ENCODE results near the gene NFXL1.
A peak's percentile ranks its signal among the peaks of the same experiment; 100 is the strongest.

The NFXL1 gene

DNA sequence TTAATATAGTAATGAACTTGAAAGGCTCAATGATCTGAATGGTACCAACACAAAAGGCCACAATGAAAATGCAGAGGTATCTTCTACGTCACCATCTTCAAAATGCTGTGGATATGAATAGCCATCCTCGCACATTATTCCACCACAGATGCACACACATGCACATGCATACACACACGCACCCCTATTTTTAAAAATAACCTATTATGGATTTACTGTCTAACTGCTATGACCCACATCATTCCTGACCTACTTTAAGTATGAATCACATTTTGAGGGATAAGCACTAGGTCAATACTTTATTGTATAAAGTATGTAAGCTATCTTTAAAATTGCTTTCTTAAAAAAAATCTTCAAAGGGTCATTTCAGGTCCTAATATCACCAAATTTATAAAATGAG, 52.1 kb downstream of the NFXL1 start:
- TF ChIP-seq POU2F2 (IDR thresholded peaks at IDR 0.05; ENCODE audit: low read depth, low read length), result no peak
- DNase-seq (ENCODE audit: insufficient read length, low spot score) (no peak), FAIRE-seq (no peak)

GRCh38 chr4:47860305-47860704, 54.1 kb downstream of the NFXL1 start:
- FAIRE-seq (no peak), DNase-seq (ENCODE audit: insufficient read length, low spot score) (no peak)
- TF ChIP-seq SPI1 (IDR thresholded peaks at IDR 0.05; ENCODE audit: low read depth, low read length) (no peak), PAX5 (IDR thresholded peaks at IDR 0.05; ENCODE audit: insufficient read depth, low read length, severe bottlenecking) (no peak), POU2F2 (IDR thresholded peaks at IDR 0.05; ENCODE audit: low read depth, low read length) (no peak), POLR2AphosphoS5 (IDR thresholded peaks at IDR 0.05; ENCODE audit: low read depth, low read length) (no peak), TAF1 (IDR thresholded peaks at IDR 0.05; ENCODE audit: low read depth, low read length) (no peak), POLR2A (IDR thresholded peaks at IDR 0.05; ENCODE audit: low read depth, low read length) (no peak)

- no peak for TF ChIP-seq PAX5 (IDR thresholded peaks at IDR 0.05; ENCODE audit: insufficient read depth, low read length, severe bottlenecking)
- TF ChIP-seq SPI1 (IDR thresholded peaks at IDR 0.05; ENCODE audit: low read depth, low read length), result no peak
- no peak for TF ChIP-seq POLR2A (IDR thresholded peaks at IDR 0.05; ENCODE audit: low read depth, low read length)
- TF ChIP-seq TAF1 (IDR thresholded peaks at IDR 0.05; ENCODE audit: low read depth, low read length), result no peak
- TF ChIP-seq POLR2AphosphoS5 (IDR thresholded peaks at IDR 0.05; ENCODE audit: low read depth, low read length), result no peak
- TF ChIP-seq POU2F2 (IDR thresholded peaks at IDR 0.05; ENCODE audit: low read depth, low read length), result no peak
- no peak for FAIRE-seq
- no peak for DNase-seq (ENCODE audit: insufficient read length, low spot score)
Measured at GRCh38 chr4:47858006-47858405, 56.4 kb downstream of the NFXL1 start.

DNA sequence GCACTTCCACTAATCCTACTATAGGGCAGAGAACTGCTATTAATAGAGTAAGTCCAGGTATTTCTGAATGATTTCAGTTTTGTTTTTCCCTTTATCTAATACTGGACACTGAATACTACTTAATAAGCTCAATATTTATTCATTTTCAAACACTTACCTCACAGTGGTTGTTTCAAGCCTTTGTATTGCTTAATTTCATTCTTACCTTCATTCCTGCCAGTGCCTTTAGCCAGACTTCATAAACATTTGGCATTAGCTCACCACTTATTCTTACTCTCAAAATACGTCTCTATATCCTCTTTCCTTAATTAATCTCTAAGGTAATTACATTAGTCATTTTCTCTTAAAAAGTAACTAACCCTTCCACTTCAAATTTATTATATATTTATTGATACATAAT, 57.7 kb downstream of the NFXL1 start:
- FAIRE-seq (no peak), DNase-seq (ENCODE audit: insufficient read length, low spot score) (no peak)
- no peak for TF ChIP-seq PAX5 (IDR thresholded peaks at IDR 0.05; ENCODE audit: insufficient read depth, low read length, severe bottlenecking)
- TF ChIP-seq POU2F2 (IDR thresholded peaks at IDR 0.05; ENCODE audit: low read depth, low read length), result no peak
- no peak for TF ChIP-seq POLR2AphosphoS5 (IDR thresholded peaks at IDR 0.05; ENCODE audit: low read depth, low read length)
- TF ChIP-seq TAF1 (IDR thresholded peaks at IDR 0.05; ENCODE audit: low read depth, low read length), result no peak
- TF ChIP-seq SPI1 (IDR thresholded peaks at IDR 0.05; ENCODE audit: low read depth, low read length), result no peak
- TF ChIP-seq POLR2A (IDR thresholded peaks at IDR 0.05; ENCODE audit: low read depth, low read length), result no peak

- no peak for TF ChIP-seq TAF1 (IDR thresholded peaks at IDR 0.05; ENCODE audit: low read depth, low read length)
- TF ChIP-seq POLR2A (IDR thresholded peaks at IDR 0.05; ENCODE audit: low read depth, low read length), result no peak
- TF ChIP-seq POU2F2 (IDR thresholded peaks at IDR 0.05; ENCODE audit: low read depth, low read length), result no peak
- TF ChIP-seq SPI1 (IDR thresholded peaks at IDR 0.05; ENCODE audit: low read depth, low read length), result no peak
- no peak for TF ChIP-seq POLR2AphosphoS5 (IDR thresholded peaks at IDR 0.05; ENCODE audit: low read depth, low read length)
- no peak for TF ChIP-seq PAX5 (IDR thresholded peaks at IDR 0.05; ENCODE audit: insufficient read depth, low read length, severe bottlenecking)
- no peak for DNase-seq (ENCODE audit: insufficient read length, low spot score)
- FAIRE-seq, result no peak
Measured at GRCh38 chr4:47855350-47855749, 59.0 kb downstream of the NFXL1 start.

GRCh38 chr4:47852136-47852535, 62.2 kb downstream of the NFXL1 start:
- no peak for FAIRE-seq
- DNase-seq (ENCODE audit: insufficient read length, low spot score), result no peak
- no peak for TF ChIP-seq POU2F2 (IDR thresholded peaks at IDR 0.05; ENCODE audit: low read depth, low read length)
- no peak for TF ChIP-seq POLR2AphosphoS5 (IDR thresholded peaks at IDR 0.05; ENCODE audit: low read depth, low read length)
- TF ChIP-seq PAX5 (IDR thresholded peaks at IDR 0.05; ENCODE audit: insufficient read depth, low read length, severe bottlenecking), result no peak
- TF ChIP-seq POLR2A (IDR thresholded peaks at IDR 0.05; ENCODE audit: low read depth, low read length), result no peak
- no peak for TF ChIP-seq TAF1 (IDR thresholded peaks at IDR 0.05; ENCODE audit: low read depth, low read length)
- TF ChIP-seq SPI1 (IDR thresholded peaks at IDR 0.05; ENCODE audit: low read depth, low read length), result no peak

DNA sequence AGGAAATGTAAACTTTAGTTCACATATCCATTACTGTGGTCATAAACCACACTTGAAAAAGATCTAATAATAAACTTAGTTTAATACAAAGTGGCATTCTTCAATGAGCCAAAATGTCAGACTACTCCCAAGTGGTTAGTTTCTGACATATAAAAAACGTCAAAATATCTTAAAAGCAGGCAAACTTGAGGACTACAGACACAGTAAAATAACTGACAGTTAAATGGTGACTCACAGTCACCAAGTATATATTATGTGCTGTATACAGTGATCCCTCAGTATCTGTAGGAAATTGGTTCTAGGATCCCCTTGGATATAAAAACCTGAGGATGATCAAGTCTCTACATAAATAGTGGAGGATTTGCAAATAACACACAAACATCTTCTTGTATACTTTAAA, 64.9 kb downstream of the NFXL1 start:
- TF ChIP-seq SPI1 (IDR thresholded peaks at IDR 0.05; ENCODE audit: low read depth, low read length) (no peak), TAF1 (IDR thresholded peaks at IDR 0.05; ENCODE audit: low read depth, low read length) (no peak), POLR2A (IDR thresholded peaks at IDR 0.05; ENCODE audit: low read depth, low read length) (no peak)
- DNase-seq (ENCODE audit: insufficient read length, low spot score) (no peak), FAIRE-seq (no peak)

DNA sequence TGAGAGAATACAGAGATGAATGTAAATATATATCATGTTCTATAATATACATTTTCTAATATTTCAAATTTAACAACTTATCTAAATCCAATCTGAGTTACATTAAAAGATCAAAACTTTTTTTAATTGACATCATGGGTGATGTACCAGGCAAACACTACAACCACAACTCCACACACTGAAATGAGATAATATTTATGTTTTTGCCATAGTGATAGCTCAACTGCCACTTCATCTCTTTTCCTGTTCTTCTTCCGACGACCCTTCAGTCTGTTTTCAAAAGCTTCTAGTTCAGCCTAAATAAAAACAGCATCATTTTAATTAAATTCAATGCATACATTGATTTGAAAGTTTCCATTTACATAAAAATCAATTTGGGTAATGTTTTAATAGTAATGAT, 66.3 kb downstream of the NFXL1 start:
- TF ChIP-seq POLR2AphosphoS5 (IDR thresholded peaks at IDR 0.05; ENCODE audit: low read depth, low read length) (no peak), PAX5 (IDR thresholded peaks at IDR 0.05; ENCODE audit: insufficient read depth, low read length, severe bottlenecking) (no peak), POLR2A (IDR thresholded peaks at IDR 0.05; ENCODE audit: low read depth, low read length) (no peak)
- DNase-seq (ENCODE audit: insufficient read length, low spot score) (no peak), FAIRE-seq (no peak)

DNA sequence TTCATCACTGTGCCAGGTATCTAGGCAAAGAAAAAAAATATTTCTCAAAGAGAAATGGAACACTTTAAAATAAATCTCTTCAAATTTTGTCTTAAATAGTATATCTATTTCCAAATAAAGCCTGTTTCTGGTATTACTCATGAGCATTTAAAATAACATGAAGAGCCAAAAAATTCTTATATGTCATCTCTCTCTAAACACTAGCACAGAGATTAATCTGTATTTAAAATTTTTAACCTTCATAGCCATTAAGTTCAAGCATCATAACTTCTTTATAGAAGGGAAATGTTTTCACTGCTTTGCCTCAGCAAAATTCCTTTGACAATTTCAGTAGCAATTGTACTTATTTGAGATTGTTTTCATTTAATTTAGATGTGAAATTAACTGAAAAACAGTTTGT, 71.4 kb downstream of the NFXL1 start:
- DNase-seq (ENCODE audit: insufficient read length, low spot score) (no peak), FAIRE-seq (no peak)
- TF ChIP-seq POLR2AphosphoS5 (IDR thresholded peaks at IDR 0.05; ENCODE audit: low read depth, low read length) (no peak), PAX5 (IDR thresholded peaks at IDR 0.05; ENCODE audit: insufficient read depth, low read length, severe bottlenecking) (no peak), TAF1 (IDR thresholded peaks at IDR 0.05; ENCODE audit: low read depth, low read length) (no peak), SPI1 (IDR thresholded peaks at IDR 0.05; ENCODE audit: low read depth, low read length) (no peak), POU2F2 (IDR thresholded peaks at IDR 0.05; ENCODE audit: low read depth, low read length) (no peak), POLR2A (IDR thresholded peaks at IDR 0.05; ENCODE audit: low read depth, low read length) (no peak)

GRCh38 chr4:47840291-47840690, 74.1 kb downstream of the NFXL1 start:
- no peak for TF ChIP-seq POU2F2 (IDR thresholded peaks at IDR 0.05; ENCODE audit: low read depth, low read length)
- no peak for TF ChIP-seq SPI1 (IDR thresholded peaks at IDR 0.05; ENCODE audit: low read depth, low read length)
- FAIRE-seq (no peak), DNase-seq (ENCODE audit: insufficient read length, low spot score) (no peak)

- peak; percentile 81 for FAIRE-seq
- peak; percentile 23 for DNase-seq (ENCODE audit: insufficient read length, low spot score)
- TF ChIP-seq SPI1 (IDR thresholded peaks at IDR 0.05; ENCODE audit: low read depth, low read length) (no peak), POU2F2 (IDR thresholded peaks at IDR 0.05; ENCODE audit: low read depth, low read length) (no peak), TAF1 (IDR thresholded peaks at IDR 0.05; ENCODE audit: low read depth, low read length) (no peak), POLR2A (IDR thresholded peaks at IDR 0.05; ENCODE audit: low read depth, low read length) (no peak), PAX5 (IDR thresholded peaks at IDR 0.05; ENCODE audit: insufficient read depth, low read length, severe bottlenecking) (no peak), POLR2AphosphoS5 (IDR thresholded peaks at IDR 0.05; ENCODE audit: low read depth, low read length) (no peak)
Measured at GRCh38 chr4:47839259-47839658, 75.1 kb downstream of the NFXL1 start.

Data from GM12891 (cell line).